ENCODE data around the gene TMEM72.

The TMEM72 gene

GRCh38 chr10:44922021-44922420 is 10.9 kb downstream of the TMEM72 start:
- Histone ChIP-seq H3K27ac (ENCODE audit: low read depth, low read length) (no peak overlapping the region), H3K18ac (ENCODE audit: low read length) (no peak overlapping the region), H3K9ac (ENCODE audit: low read length) (no peak overlapping the region), H3K4ac (ENCODE audit: low read depth, low read length) (no peak overlapping the region), H2AK5ac (ENCODE audit: low read length) (no peak overlapping the region), H3K23ac (ENCODE audit: low read length) (no peak overlapping the region), H2BK12ac (ENCODE audit: low read length) (no peak overlapping the region), H3K79me2 (ENCODE audit: control insufficient read depth, insufficient read depth, low read length, poor library complexity) (no peaks in the 10 kb centered on the region), H3K4me3 (ENCODE audit: low read depth, low read length) (no peak overlapping the region), H2BK5ac (ENCODE audit: low read depth, low read length, poor library complexity) (no peak overlapping the region), H3K79me1 (ENCODE audit: low read length) (no peaks in the 10 kb centered on the region), H2AFZ (ENCODE audit: insufficient read depth, low read length, poor library complexity) (no peak overlapping the region), H3K9me3 (ENCODE audit: insufficient read depth, low read depth, low read length) (no peaks in the 10 kb centered on the region), H4K91ac (ENCODE audit: low read depth, low read length) (no peak overlapping the region), H3K4me2 (ENCODE audit: low read length) (no peak overlapping the region), H4K12ac (ENCODE audit: low read depth, low read length) (no peak overlapping the region), H3K4me1 (ENCODE audit: control insufficient read depth in 1 of 2, insufficient read depth in 2 of 2, low read length in 2 of 2) (no peaks in the 10 kb centered on the region), H3K27me3 (ENCODE audit: insufficient read depth, low read length) (no peaks in the 10 kb centered on the region), H2BK120ac (ENCODE audit: insufficient read depth, low read length, poor library complexity) (no peak overlapping the region), H3K36me3 (ENCODE audit: control insufficient read depth in 1 of 2, insufficient read depth in 2 of 2, low read length in 2 of 2) (no peaks in the 10 kb centered on the region), H4K8ac (ENCODE audit: low read depth, low read length) (no peak overlapping the region), H3K14ac (ENCODE audit: low read length) (no peak overlapping the region)
- no peak for DNase-seq
- no CpG with 5 or more reads among the region's 5 CpGs for WGBS (ENCODE audit: extremely low coverage, insufficient coverage, insufficient read length)

DNA sequence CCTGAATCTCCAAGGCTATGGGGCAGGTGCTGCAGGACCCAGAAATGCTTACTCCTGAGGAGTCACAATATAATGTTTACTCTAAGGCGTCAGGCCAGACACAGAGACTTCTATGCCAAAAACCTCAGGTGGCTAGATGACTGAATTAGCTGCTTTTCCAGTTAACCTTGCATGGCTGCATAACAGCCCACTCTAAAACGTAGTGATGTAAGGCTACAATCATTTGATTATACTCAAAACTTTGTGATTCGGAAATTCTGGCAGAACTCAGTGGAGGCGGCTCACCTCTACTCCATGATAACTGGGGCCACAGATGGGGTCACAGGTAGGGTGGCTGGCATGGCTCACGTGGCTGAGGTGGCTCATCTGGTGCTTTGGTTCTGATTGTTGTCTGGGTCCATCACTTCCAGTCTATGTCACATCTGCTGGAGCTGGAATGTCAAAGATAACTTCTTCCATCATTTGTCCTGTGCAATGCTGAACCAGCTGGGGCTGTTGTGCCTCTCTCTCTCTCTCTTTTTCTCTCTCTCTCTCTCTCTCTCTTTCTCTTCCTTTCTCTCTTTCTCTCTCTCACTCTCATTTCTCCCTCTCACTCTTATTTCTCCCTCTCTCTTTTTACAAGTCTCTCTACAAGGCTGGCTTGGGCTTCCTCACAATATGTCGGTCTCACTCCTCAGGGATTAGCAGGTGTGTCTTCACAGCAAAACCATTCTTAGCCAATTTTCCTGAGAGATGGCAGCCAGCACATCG is 11.8 kb downstream of the TMEM72 start:
- no peak overlapping the region for H4K8ac ChIP-seq (ENCODE audit: low read depth, low read length)
- no peak overlapping the region for H3K4me3 ChIP-seq (ENCODE audit: low read depth, low read length)
- no peaks in the 10 kb centered on the region for H3K36me3 ChIP-seq (ENCODE audit: control insufficient read depth in 1 of 2, insufficient read depth in 2 of 2, low read length in 2 of 2)
- no peaks in the 10 kb centered on the region for H3K4me1 ChIP-seq (ENCODE audit: control insufficient read depth in 1 of 2, insufficient read depth in 2 of 2, low read length in 2 of 2)
- no peak overlapping the region for H2BK5ac ChIP-seq (ENCODE audit: low read depth, low read length, poor library complexity)
- no peak overlapping the region for H3K4me2 ChIP-seq (ENCODE audit: low read length)
- H3K27ac ChIP-seq (ENCODE audit: low read depth, low read length), result no peak overlapping the region
- no CpG with 5 or more reads among the region's 7 CpGs for WGBS (ENCODE audit: extremely low coverage, insufficient coverage, insufficient read length)
- H2BK12ac ChIP-seq (ENCODE audit: low read length), result no peak overlapping the region
- no peak overlapping the region for H3K4ac ChIP-seq (ENCODE audit: low read depth, low read length)
- DNase-seq, result no peak
- H2AK5ac ChIP-seq (ENCODE audit: low read length), result no peak overlapping the region
- no peaks in the 10 kb centered on the region for H3K9me3 ChIP-seq (ENCODE audit: insufficient read depth, low read depth, low read length)
- H3K14ac ChIP-seq (ENCODE audit: low read length), result no peak overlapping the region
- no peaks in the 10 kb centered on the region for H3K79me1 ChIP-seq (ENCODE audit: low read length)
- H3K9ac ChIP-seq (ENCODE audit: low read length), result no peak overlapping the region
- no peak overlapping the region for H3K18ac ChIP-seq (ENCODE audit: low read length)
- no peak overlapping the region for H4K91ac ChIP-seq (ENCODE audit: low read depth, low read length)
- H2BK120ac ChIP-seq (ENCODE audit: insufficient read depth, low read length, poor library complexity), result no peak overlapping the region
- no peak overlapping the region for H3K23ac ChIP-seq (ENCODE audit: low read length)
- no peak overlapping the region for H4K12ac ChIP-seq (ENCODE audit: low read depth, low read length)
- no peak overlapping the region for H2AFZ ChIP-seq (ENCODE audit: insufficient read depth, low read length, poor library complexity)
- no peaks in the 10 kb centered on the region for H3K79me2 ChIP-seq (ENCODE audit: control insufficient read depth, insufficient read depth, low read length, poor library complexity)
- no peaks in the 10 kb centered on the region for H3K27me3 ChIP-seq (ENCODE audit: insufficient read depth, low read length)

DNA sequence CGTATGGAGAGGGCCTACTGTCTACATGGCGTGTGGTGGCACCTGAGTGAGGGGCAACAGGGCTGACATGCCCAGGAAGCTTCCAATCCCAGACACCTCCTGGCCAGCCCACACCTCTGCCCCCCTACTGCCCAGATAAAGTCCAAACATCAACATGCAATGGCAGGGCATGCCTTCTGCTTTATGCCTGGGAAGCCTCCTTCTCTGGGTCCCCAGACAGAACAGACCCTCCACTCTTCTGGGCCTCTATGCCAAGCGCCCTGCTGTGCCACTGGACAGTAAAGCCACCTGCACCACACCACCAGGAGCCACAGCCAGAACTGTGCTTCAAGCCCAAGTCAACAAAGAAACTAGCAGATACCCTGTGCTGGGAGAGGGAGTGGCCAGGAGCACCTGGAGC is 12.5 kb downstream of the TMEM72 start:
- Histone ChIP-seq H3K79me2 (ENCODE audit: control insufficient read depth, insufficient read depth, low read length, poor library complexity) (no peaks in the 10 kb centered on the region), H3K27ac (ENCODE audit: low read depth, low read length) (no peak overlapping the region), H2BK12ac (ENCODE audit: low read length) (no peak overlapping the region), H3K4me1 (ENCODE audit: control insufficient read depth in 1 of 2, insufficient read depth in 2 of 2, low read length in 2 of 2) (no peaks in the 10 kb centered on the region), H2BK120ac (ENCODE audit: insufficient read depth, low read length, poor library complexity) (no peak overlapping the region), H2AK5ac (ENCODE audit: low read length) (no peak overlapping the region), H3K23ac (ENCODE audit: low read length) (no peak overlapping the region), H3K9me3 (ENCODE audit: insufficient read depth, low read depth, low read length) (no peaks in the 10 kb centered on the region), H2BK5ac (ENCODE audit: low read depth, low read length, poor library complexity) (no peak overlapping the region), H4K8ac (ENCODE audit: low read depth, low read length) (no peak overlapping the region), H3K9ac (ENCODE audit: low read length) (no peak overlapping the region), H3K27me3 (ENCODE audit: insufficient read depth, low read length) (no peaks in the 10 kb centered on the region), H4K12ac (ENCODE audit: low read depth, low read length) (no peak overlapping the region), H4K91ac (ENCODE audit: low read depth, low read length) (no peak overlapping the region), H3K4me3 (ENCODE audit: low read depth, low read length) (no peak overlapping the region), H3K4me2 (ENCODE audit: low read length) (no peak overlapping the region), H3K18ac (ENCODE audit: low read length) (no peak overlapping the region), H3K79me1 (ENCODE audit: low read length) (no peaks in the 10 kb centered on the region), H3K36me3 (ENCODE audit: control insufficient read depth in 1 of 2, insufficient read depth in 2 of 2, low read length in 2 of 2) (no peaks in the 10 kb centered on the region), H3K14ac (ENCODE audit: low read length) (no peak overlapping the region), H3K4ac (ENCODE audit: low read depth, low read length) (no peak overlapping the region), H2AFZ (ENCODE audit: insufficient read depth, low read length, poor library complexity) (no peak overlapping the region)
- no CpG with 5 or more reads among the region's 3 CpGs for whole genome bisulfite sequencing (ENCODE audit: extremely low coverage, insufficient coverage, insufficient read length)
- no peak for DNase-seq

DNA sequence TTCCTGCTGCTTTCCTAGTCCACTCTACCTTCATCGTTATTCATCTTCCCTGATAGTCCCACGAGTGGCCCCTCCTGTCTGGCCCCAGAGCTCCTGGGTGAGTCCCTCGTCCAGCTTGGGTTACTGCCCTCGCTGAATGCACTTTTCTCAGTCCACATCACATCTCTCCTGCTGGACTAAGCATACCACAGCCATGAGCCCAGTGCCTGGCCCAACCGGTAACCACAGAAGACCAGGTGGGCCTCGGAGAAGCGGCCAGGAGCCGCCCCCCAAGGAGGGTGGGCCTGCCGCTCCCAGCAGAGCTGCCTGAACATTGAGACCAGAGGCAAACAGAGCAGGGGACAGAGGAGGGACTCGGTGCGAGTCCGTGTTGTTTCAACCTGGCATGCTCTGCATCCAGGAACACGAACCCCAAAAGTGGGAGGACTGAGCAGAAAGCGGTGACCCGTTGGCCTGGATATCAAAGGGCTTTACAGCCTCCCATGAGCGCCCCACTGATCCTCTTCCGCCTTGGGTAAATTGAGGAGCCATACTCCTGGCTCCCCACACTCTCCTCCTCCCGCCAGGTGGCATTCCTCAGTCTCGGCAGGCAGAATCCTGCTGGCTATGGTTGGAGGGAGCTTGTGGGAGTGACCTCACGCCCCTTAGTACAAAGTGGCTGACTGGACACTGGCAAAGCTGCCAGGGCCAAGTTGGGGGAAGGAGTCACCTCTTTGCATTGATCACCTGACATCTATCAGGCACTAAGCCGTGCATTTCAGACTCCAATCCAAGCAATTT is 13.3 kb downstream of the TMEM72 start:
- WGBS (ENCODE audit: extremely low coverage, insufficient coverage, insufficient read length), result no CpG with 5 or more reads among the region's 21 CpGs
- Histone ChIP-seq H3K27me3 (ENCODE audit: insufficient read depth, low read length) (no peaks in the 10 kb centered on the region), H3K9ac (ENCODE audit: low read length) (no peak overlapping the region), H3K27ac (ENCODE audit: low read depth, low read length) (no peak overlapping the region), H2BK12ac (ENCODE audit: low read length) (no peak overlapping the region), H3K9me3 (ENCODE audit: insufficient read depth, low read depth, low read length) (no peaks in the 10 kb centered on the region), H4K8ac (ENCODE audit: low read depth, low read length) (no peak overlapping the region), H3K14ac (ENCODE audit: low read length) (no peak overlapping the region), H2BK120ac (ENCODE audit: insufficient read depth, low read length, poor library complexity) (no peak overlapping the region), H4K12ac (ENCODE audit: low read depth, low read length) (no peak overlapping the region), H3K4ac (ENCODE audit: low read depth, low read length) (no peak overlapping the region), H3K4me1 (ENCODE audit: control insufficient read depth in 1 of 2, insufficient read depth in 2 of 2, low read length in 2 of 2) (no peaks in the 10 kb centered on the region), H2AFZ (ENCODE audit: insufficient read depth, low read length, poor library complexity) (no peak overlapping the region), H2AK5ac (ENCODE audit: low read length) (no peak overlapping the region), H3K36me3 (ENCODE audit: control insufficient read depth in 1 of 2, insufficient read depth in 2 of 2, low read length in 2 of 2) (no peaks in the 10 kb centered on the region), H4K91ac (ENCODE audit: low read depth, low read length) (no peak overlapping the region), H3K79me2 (ENCODE audit: control insufficient read depth, insufficient read depth, low read length, poor library complexity) (no peaks in the 10 kb centered on the region), H2BK5ac (ENCODE audit: low read depth, low read length, poor library complexity) (no peak overlapping the region), H3K18ac (ENCODE audit: low read length) (no peak overlapping the region), H3K4me2 (ENCODE audit: low read length) (no peak overlapping the region), H3K23ac (ENCODE audit: low read length) (no peak overlapping the region), H3K4me3 (ENCODE audit: low read depth, low read length) (no peak overlapping the region), H3K79me1 (ENCODE audit: low read length) (no peaks in the 10 kb centered on the region)
- DNase-seq, result no peak

Measured in trophoblast cell (in vitro differentiated cells and primary cell).